ENCODE measurements around the gene TTLL3.
"Not testable (repeated sequence)": the region's sequence is repeated elsewhere in the genome, so short reads cannot be mapped to it uniquely, and the experiment has no call there.

TTLL3 gene

GRCh38 chr3:9864200-9864927 lies 54.3 kb downstream of the TTLL3 start:
- in situ Hi-C loops (cut with MboI; ENCODE audit: low sequenced_read_pairs), result no loop called here

- in situ Hi-C loops (cut with MboI; ENCODE audit: low sequenced_read_pairs), result not testable (repeated sequence)
Measured at GRCh38 chr3:9865125-9865637, 55.1 kb downstream of the TTLL3 start.

GRCh38 chr3:9866639-9867038 lies 56.6 kb downstream of the TTLL3 start:
- in situ Hi-C loops (cut with MboI; ENCODE audit: low sequenced_read_pairs), result no loop called here

- in situ Hi-C loops (cut with MboI; ENCODE audit: low sequenced_read_pairs), result no loop called here
Measured at GRCh38 chr3:9867106-9867505, 57.0 kb downstream of the TTLL3 start.

- in situ Hi-C loops (cut with MboI; ENCODE audit: low sequenced_read_pairs), result no loop called here
Measured at GRCh38 chr3:9869955-9870354, 59.9 kb downstream of the TTLL3 start.

GRCh38 chr3:9870978-9871377 lies 60.9 kb downstream of the TTLL3 start:
- in situ Hi-C loops (cut with MboI; ENCODE audit: low sequenced_read_pairs), result no loop called here

GRCh38 chr3:9872067-9872466 lies 62.0 kb downstream of the TTLL3 start:
- in situ Hi-C loops (cut with MboI; ENCODE audit: low sequenced_read_pairs), result not testable (repeated sequence)

GRCh38 chr3:9875448-9875847 lies 65.4 kb downstream of the TTLL3 start:
- in situ Hi-C loops (cut with MboI; ENCODE audit: low sequenced_read_pairs), result no loop called here

- in situ Hi-C loops (cut with MboI; ENCODE audit: low sequenced_read_pairs), result not testable (repeated sequence)
Measured at GRCh38 chr3:9876255-9876654, 66.2 kb downstream of the TTLL3 start.

- in situ Hi-C loops (cut with MboI; ENCODE audit: low sequenced_read_pairs), result no loop called here
Measured at GRCh38 chr3:9876991-9877390, 66.9 kb downstream of the TTLL3 start.

GRCh38 chr3:9878700-9879099 lies 68.6 kb downstream of the TTLL3 start:
- in situ Hi-C loops (cut with MboI; ENCODE audit: low sequenced_read_pairs), result no loop called here

GRCh38 chr3:9879830-9880549 lies 69.9 kb downstream of the TTLL3 start, which contains the start of gene CIDEC:
Gene CIDEC (minus strand): TSS chr3:9880253. CDS start chr3:9878486, 1,767 bp downstream.
- in situ Hi-C loops (cut with MboI; ENCODE audit: low sequenced_read_pairs), result no loop called here

GRCh38 chr3:9881441-9881840 lies 71.4 kb downstream of the TTLL3 start:
- in situ Hi-C loops (cut with MboI; ENCODE audit: low sequenced_read_pairs), result no loop called here

- in situ Hi-C loops (cut with MboI; ENCODE audit: low sequenced_read_pairs), result no loop called here
Measured at GRCh38 chr3:9883706-9884554, 73.9 kb downstream of the TTLL3 start.

- in situ Hi-C loops (cut with MboI; ENCODE audit: low sequenced_read_pairs), result no loop called here
Measured at GRCh38 chr3:9884555-9885165, 74.6 kb downstream of the TTLL3 start.

Data from hTERT RPE-1 (cell line).